ENCODE results near the gene MISP. TPM values are rescaled to one million over a fixed set of nuclear protein-coding genes. Genes with fewer than 3 reads are reported as not detected.
"Not testable (repeated sequence)": the region's sequence is repeated elsewhere in the genome, so short reads cannot be mapped to it uniquely, and the experiment has no call there.

The MISP gene
- total RNA-seq, 1 donor from 2014 or later, result not detected

DNA sequence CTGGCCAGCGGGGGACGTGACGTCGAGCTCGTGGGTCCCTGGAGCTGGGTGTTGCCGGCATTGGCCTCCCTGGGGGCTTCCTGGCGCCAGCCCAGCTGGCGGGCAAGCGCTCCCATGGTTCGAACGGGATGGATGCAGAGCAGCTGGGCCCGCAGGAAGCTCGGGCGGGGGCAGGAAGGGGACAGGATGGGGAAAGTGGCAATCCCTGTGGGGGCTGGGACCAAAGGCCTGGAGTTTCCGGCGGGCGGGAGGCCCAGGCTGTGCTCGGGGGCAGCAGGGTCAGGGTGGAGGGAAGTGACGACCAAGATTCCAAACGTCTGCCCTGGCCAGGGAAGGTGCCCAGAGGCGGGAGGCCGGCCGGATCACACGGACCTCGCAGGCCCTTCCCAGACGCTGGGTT is 22.9 kb upstream of the MISP start:
- TF ChIP-seq, protein P1, sequence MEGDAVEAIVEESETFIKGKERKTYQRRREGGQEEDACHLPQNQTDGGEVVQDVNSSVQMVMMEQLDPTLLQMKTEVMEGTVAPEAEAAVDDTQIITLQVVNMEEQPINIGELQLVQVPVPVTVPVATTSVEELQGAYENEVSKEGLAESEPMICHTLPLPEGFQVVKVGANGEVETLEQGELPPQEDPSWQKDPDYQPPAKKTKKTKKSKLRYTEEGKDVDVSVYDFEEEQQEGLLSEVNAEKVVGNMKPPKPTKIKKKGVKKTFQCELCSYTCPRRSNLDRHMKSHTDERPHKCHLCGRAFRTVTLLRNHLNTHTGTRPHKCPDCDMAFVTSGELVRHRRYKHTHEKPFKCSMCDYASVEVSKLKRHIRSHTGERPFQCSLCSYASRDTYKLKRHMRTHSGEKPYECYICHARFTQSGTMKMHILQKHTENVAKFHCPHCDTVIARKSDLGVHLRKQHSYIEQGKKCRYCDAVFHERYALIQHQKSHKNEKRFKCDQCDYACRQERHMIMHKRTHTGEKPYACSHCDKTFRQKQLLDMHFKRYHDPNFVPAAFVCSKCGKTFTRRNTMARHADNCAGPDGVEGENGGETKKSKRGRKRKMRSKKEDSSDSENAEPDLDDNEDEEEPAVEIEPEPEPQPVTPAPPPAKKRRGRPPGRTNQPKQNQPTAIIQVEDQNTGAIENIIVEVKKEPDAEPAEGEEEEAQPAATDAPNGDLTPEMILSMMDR (IDR thresholded peaks at IDR 0.05; ENCODE audit: borderline replicate concordance), result no peak
- peaks cover 45% of the 10 kb centered on the region for H3K4me1 ChIP-seq
- DNase-seq, result peak; percentile 87
- peak overlapping the region; percentile 92 for H3K27ac ChIP-seq (replicated peaks)
- no peak overlapping the region for H3K4me3 ChIP-seq
- intact Hi-C loops (cut with micrococcal nuclease), result no loop called here
- peaks cover 16% of the 10 kb centered on the region for H3K36me3 ChIP-seq
- no peaks in the 10 kb centered on the region for H3K9me3 ChIP-seq (replicated peaks)
- no peaks in the 10 kb centered on the region for H3K27me3 ChIP-seq (ENCODE audit: low read depth)

DNA sequence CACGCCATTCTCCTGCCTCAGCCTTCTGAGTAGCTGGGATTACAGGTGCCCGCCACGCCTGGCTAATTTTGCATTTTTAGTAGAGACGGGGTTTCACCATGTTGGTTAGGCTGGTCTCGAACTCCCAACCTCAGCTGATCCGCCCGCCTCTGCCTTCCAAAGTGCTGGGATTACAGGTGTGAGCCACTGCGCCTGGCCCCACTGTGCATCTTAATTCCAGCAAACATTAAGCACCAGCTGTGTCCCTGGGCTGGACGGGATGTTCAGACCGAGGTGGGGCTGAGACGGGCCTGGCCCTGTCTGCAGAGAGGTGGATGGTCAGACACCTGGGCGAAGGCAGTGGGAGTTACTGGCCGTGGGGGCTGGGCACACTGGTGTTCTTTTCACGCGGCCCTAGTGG is 21.3 kb upstream of the MISP start:
- H3K36me3 ChIP-seq, result peaks cover 15% of the 10 kb centered on the region
- peaks cover 49% of the 10 kb centered on the region for H3K4me1 ChIP-seq
- intact Hi-C loops (cut with micrococcal nuclease); DNase-seq; H3K9me3 ChIP-seq (replicated peaks); H3K4me3 ChIP-seq; H3K27me3 ChIP-seq (ENCODE audit: low read depth): not testable (repeated sequence)
- peak overlapping the region; percentile 31 for H3K27ac ChIP-seq (replicated peaks)

GRCh38 chr19:729965-730668 is 20.8 kb upstream of the MISP start:
- peak overlapping the region; percentile 31 for H3K27ac ChIP-seq (replicated peaks)
- intact Hi-C loops (cut with micrococcal nuclease), result loop anchor here (5.0 kb wide), 1 partner anchor 63 kb away; no protein-coding TSS in a partner anchor
- no peak for DNase-seq

GRCh38 chr19:731000-731399 is 19.9 kb upstream of the MISP start:
- H3K4me3 ChIP-seq, result no peak overlapping the region
- H3K4me1 ChIP-seq, result peaks cover 51% of the 10 kb centered on the region
- TF ChIP-seq, protein P1 (IDR thresholded peaks at IDR 0.05; ENCODE audit: borderline replicate concordance), result no peak
- H3K27me3 ChIP-seq (ENCODE audit: low read depth), result no peaks in the 10 kb centered on the region
- no peaks in the 10 kb centered on the region for H3K9me3 ChIP-seq (replicated peaks)
- H3K27ac ChIP-seq (replicated peaks), result no peak overlapping the region
- peaks cover 21% of the 10 kb centered on the region for H3K36me3 ChIP-seq
- no peak for DNase-seq
- intact Hi-C loops (cut with micrococcal nuclease), result loop anchor here (5.0 kb wide), 1 partner anchor 64 kb away; no protein-coding TSS in a partner anchor

More at GRCh38 chr19:729965-730668, 20.8 kb upstream of the MISP start:
- TF ChIP-seq, protein P1 (IDR thresholded peaks at IDR 0.05; ENCODE audit: borderline replicate concordance), result no peak
- peaks cover 51% of the 10 kb centered on the region for H3K4me1 ChIP-seq
- no peaks in the 10 kb centered on the region for H3K9me3 ChIP-seq (replicated peaks)
- no peaks in the 10 kb centered on the region for H3K27me3 ChIP-seq (ENCODE audit: low read depth)
- H3K4me3 ChIP-seq, result no peak overlapping the region
- peaks cover 18% of the 10 kb centered on the region for H3K36me3 ChIP-seq

DNA sequence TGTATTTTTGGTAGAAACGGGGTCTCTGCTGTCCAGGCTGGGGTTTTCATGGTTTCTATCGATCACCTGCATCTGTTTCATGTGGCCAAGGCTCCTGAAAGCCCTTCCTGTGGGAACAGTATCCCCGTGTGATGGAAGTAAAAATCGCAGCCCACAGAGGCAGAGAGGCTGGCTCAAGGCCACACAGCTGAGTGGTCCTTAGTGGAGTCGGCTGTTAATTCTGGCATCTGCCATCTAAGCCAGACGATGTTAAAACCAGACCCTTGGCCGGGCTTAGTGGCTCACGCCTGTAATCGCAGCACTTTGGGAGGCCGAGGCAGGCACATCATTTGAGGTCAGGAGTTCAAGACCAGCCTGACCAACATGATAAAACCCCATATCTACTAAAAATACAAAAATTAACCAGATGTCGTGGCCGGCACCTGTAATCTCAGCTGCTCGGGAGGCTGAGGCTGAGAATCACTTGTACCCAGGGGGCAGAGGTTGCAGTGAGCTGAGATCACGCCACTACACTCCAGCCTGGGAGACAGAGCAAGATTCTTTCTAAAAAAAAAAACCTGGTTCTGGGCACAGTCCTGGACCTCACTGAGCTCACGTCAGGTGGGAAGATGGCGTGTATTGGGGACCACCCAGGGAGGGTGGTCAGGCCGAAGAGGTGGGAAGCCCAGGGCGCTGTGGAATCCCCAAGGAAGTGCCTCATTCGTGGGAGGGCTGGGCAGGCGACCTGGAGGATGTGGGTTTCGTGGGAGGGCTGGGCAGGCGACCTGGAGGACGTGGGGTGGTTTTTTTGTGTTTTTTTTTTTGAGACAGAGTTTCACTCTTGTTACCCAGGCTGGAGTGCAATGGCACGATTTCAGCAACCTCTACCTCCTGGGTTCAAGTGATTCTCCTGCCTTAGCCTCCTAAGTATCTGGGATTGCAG is 18.5 kb upstream of the MISP start:
- no peak for DNase-seq
- intact Hi-C loops (cut with micrococcal nuclease), result loop anchor here (5.0 kb wide), 1 partner anchor 65 kb away; no protein-coding TSS in a partner anchor
- peaks cover 30% of the 10 kb centered on the region for H3K36me3 ChIP-seq

More for the DNA sequence above, 18.5 kb upstream of the MISP start:
- Histone ChIP-seq H3K9me3 (replicated peaks) (no peaks in the 10 kb centered on the region), H3K4me3 (no peak overlapping the region), H3K4me1 (peaks cover 43% of the 10 kb centered on the region), H3K27ac (replicated peaks) (no peak overlapping the region), H3K27me3 (ENCODE audit: low read depth) (no peaks in the 10 kb centered on the region)
- TF ChIP-seq, protein P1 (IDR thresholded peaks at IDR 0.05; ENCODE audit: borderline replicate concordance), result no peak
